GM19455 (cell line): Measurements from ENCODE around the gene FRMD3.

Experiments
- ATAC-seq: cut with Tn5 transposase; IDR thresholded peaks from one replicate; pipeline ENCODE4 v1.9.1; 2021; ENCODE audit not compliant: unreplicated experiment

FRMD3 gene

DNA sequence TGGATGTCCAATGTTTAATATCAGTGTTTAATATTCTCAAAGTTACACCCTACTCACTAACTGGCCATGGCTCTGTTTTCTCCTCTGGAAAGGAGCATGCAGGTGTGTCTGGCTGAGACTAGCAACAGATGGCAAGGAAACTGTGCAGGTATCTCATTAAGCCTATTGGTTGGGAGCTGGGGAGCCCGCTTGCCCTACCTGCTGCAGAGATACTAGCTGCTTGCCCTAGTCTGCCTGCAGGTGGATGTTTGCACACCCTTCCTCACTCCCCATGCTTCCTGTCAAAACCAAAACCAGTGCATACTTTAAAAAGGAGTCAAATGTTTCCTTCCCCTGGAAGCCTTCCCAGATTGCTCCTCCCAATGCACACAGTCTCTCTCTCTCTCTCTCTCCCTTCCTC is 247.0 kb downstream of the FRMD3 start:
- ATAC-seq, result no peak

DNA sequence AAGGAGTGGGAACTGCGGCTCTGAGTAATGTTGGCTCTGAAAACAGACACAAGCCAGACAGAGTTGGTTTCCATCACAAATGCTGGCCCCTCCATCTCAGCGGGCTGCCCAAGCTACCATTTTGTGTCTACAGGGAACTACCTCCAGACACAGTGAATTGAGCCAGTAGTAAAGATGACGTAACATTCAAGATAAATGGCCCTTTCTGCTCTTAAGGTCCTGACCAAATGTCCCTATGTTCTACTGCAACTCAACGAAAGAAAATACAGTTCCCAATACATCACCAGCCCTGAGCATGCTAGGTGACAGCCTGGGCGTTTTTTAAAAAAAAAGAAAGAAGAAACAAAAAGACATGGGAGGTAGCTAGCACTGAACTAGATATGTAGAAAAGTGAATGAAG is 247.5 kb downstream of the FRMD3 start:
- no peak for ATAC-seq

DNA sequence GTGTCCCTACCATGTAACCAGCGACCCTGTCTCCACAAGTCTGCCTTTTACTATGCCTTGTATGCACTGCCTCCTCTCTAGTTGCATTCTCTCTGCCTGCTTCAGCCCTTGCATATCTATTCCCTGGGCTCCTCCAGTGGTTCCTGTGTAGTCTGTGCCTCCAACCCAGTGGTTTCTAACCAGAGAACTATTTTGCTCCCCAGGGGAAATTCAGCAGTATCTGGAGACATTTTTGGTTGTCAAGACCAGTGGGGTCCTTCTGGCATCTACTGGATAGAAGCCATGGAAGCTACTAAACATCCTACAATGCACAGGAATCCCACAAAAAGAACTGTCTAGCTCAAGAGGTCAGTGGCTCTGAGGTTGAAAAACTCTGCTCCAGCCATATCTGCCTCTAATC is 251.2 kb downstream of the FRMD3 start:
- ATAC-seq, result no peak

DNA sequence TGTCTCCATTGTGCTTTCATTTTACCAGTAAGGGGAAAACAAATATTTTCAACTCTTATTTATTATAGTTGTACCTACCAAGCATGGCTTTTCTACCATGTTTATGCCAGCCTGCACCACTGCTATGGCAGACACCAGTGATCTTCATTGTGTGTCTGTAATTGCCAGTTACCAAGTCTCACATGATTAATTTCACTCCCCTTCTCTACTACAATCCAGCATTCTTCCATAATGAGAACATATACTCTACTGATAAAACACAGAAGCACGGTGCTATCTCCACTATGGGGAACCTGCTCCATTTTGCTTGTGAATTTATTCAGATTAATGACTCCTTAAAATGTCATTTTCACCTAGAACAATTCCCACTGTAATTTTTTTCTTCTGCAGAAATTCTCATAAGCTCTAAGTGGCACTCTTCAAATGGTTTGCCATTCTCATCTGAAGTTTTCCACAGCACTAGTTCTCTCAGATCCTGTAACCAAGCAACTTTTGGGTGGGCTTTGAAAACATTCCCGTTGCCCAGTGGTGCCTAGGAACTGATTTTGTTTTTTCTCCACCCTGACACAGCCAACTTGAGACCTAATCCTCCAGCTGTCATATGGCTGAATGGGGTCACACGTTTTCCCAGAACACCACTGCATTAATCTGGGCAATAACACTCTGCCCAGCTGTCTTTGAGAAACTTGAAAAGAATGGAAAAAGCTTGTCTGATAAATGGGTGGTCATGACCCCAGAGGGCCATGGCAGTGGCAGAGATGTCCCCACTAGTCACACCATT is 252.6 kb downstream of the FRMD3 start:
- no peak for ATAC-seq

DNA sequence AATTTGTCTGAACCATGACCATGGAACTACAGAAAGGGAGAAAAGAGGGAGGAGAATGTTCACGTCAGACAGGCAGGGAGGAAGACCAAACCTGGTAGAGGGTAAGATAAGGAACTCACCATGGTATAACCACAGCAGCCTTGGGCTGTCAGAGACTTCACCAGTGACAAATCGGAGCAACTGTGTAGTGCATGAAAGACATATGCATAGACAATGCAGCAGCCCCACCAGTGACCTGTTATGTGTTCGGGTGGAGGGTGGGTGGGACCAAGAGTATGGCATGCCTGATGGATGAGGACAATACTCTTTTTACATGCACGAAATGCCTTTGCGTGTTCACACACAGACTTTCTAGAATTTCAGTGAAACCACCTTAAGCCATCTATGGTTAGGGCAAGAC is 253.5 kb downstream of the FRMD3 start:
- no peak for ATAC-seq

DNA sequence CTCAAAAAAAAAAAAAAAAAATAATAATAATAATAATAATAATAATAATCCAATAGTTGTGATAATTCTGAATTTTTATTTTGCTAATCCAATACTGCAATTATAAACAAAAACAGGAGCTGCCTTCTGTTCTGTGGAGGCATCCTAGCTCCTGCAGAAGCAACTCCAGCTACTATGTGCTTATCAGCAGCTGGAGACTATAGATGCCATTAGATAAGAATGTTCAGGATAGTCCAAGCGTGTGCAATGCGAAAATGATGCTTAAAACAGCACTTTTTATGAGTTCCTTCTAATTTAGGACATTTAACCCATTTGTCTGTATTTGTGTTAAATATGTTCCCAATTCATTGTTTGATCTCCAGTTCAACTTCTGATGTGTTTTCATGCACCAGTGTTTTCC is 254.7 kb downstream of the FRMD3 start:
- ATAC-seq, result no peak

DNA sequence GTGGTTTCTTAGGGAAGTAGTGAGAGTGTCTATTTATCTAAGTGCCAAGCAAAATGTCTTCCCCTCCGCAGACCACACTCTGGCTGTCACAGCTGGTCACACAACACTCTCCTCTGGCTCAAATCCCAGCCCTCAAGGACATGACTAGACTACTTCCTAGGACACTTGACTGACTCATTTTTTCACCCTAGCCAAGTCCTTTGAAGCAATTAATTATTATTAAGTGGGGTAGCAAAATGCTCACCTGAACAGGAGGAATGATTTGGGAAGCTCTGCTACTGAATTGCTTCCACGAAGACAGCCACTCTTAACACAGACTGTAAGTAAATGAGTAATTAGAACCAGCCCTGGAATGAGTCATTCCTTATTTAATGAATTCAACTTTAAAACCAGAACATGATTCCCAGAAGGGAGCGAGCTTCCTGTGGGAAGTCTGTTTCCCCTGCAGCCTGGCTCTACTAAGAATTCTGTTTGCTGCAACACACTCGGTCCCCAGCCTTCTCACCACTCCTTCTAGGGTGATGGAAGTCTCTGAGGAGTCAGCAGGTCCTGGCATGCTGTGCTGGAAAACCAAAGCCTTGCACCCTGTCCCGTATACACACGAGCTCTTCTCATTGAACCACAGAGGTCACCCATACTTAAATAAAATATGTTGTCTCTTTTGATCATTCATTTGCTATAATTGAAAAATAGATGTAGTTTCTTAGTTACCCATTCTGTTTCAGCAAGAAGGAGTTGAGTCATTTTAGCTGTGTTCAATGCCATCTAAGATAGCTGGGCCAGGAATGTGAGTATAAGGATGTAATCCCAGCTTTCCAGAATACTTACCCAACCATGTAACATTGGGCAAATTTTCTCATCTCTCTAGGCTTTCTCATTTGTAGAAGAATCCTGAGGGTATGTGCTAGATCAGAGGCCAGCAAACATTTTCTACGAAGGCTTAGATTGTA is 256.6 kb downstream of the FRMD3 start:
- ATAC-seq, result no peak

DNA sequence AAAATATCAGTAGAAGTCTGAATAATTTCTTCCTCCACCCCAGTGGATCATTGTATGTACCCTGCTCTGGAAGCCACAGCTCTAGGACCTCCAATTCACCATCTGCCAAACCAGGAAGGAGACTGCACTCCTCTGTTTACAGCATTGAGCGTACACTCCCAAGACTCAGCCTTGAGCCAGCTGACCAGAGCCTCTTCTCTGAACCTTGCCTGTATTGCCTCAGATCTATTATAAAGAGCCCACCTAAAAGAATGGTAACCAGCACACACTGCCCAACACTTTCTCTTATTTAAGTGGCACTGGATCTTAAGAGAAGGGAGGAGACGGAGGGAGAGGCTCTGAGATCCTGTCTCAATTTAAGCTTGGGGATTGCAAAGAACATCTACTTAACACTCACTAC is 257.4 kb downstream of the FRMD3 start:
- ATAC-seq, result no peak

DNA sequence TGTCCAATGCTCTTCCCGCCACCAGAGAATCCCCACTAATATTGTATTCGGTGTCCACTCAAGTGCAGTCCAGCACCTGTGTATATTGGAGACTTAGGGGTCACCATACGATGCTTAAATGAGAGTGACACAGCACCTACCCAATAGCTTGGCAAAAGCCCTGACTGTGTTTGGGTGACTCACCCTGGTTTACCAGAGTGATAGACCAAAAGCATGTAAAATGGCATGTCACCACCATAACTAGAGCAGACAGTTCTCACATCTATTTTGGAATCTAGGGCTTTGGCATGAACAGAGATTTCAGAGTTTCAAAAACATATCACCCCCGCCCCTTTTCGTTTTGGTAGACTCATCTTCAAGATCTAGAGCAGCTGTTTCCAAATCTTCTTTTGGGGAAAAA is 257.9 kb downstream of the FRMD3 start:
- ATAC-seq, result no peak

DNA sequence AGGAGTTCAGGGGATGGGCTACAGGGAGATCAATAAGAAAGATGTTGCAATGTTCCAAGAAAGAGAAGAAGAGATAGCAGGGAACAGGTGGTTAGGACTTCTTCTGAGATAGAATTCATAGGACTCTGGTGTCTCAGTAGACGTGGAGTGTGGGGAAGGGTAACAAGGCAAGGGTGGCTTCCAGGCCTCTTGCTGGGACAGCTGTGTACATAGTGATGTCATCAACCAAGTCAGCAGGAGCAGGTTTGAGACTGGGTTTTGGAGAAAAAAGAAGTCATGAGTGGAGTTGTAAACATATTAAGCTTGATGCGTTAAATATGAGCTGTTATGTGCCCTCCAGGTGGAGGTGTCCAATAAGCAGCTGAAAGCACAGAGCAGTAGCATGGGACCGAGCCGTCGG is 263.4 kb downstream of the FRMD3 start:
- ATAC-seq, result no peak

DNA sequence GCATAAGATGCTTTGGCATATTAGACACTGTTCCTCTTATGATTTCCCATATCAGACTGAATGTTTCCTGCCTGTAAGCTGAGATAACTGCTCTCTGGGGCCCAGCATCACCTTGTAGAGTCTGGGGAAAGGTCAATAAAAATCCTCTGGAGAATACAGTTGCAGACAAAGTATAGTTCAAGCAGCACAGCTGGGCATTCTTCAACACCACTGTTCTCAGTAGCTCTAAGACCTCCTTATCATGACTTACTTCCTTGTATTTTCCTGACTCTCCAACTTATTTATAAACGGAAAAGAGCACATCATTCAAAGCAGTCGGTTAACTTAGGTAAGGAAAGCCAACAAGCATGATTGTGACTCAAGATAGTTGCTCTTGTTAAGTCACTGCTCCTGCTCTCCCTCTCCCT is 266.5 kb downstream of the FRMD3 start:
- ATAC-seq, result no peak

DNA sequence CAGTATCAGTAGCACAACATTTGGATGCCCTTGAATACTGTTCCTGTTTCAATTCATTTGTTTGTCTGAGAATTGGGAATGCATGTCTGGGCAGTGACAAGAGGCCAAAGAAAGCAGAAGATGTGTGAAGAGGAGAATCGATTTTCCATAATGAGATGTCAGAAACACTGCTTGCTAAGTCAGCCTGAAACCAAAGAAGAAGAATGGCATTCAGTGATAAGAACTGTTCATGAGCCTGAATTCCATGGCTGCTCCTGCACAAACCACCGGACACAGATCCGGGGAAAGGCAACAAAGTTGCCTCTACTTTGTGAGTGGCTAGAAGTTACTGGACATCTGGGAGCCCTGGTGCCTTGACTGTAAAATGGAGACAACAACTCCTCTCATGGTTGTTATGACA is 268.1 kb downstream of the FRMD3 start:
- no peak for ATAC-seq

DNA sequence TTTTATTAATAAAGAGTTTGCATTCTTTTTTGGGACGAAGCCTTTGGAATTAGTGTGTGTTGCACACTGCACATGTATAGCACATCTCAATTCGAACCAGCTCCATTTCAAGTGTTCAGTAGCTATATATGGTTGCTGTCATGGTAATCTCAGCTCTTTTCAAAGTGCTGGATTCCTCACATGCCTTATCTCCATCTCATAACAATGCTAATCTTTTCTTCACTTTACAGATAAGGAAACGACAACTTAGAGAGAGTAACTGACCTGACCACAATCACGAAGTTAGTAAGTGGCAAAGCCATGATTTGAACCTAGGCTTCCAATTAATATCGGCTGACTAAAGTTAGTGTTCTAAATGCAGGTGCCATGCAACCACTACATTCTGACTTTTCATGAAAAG is 270.5 kb downstream of the FRMD3 start:
- no peak for ATAC-seq

DNA sequence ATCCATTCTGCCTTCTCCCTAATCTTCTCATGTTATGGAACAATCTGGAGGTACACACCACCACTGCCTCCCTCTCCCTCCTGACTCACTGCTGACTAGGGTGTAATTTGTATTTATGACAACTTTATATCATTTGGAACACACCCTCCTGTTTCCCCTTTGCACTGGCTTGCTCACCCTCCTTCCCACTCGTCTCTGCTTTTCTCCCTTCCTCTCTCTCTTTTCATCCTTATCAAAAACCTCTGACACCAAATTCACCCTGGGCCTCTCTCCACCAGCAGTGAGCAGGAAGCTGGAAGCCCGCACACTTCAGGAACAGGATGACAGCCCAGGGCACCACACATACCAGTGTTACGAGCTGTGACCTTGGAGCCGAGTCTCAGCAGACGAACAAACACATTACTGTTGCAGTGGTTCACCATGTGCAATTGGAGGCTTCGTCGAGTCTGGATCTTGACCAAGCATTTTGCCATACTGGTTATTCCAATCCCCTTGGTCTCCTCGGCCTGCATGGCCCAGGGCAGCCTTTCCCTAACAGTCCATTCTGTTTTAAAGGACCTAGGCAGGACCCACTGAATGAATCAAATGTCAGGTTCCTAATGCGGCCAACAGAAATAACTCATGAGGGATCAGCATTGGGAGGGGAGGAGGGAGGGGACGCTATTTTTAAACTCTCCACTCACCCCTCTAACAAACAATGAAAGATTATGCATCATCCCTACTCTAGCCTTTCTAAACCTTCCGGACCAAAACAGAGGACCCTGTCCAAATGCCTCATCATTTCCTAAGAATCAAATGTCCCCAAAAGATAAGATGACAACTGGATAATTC is 271.3 kb downstream of the FRMD3 start:
- no peak for ATAC-seq

DNA sequence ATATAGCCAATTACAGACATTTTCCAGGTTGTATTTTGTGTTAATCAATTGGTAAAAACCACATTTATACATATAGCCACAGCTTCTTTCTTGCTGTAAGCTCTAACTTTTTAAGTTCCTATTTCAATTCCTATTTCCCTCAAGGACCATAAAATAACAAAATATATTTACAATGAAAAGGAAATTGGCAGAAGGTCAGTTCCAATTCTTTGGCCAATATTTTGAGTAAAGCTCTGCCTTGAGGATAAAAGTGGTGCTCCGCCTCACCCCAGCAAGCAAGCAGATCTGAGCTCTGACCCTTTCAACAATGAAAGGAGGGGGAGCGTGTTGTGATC is 271.9 kb downstream of the FRMD3 start:
- ATAC-seq, result no peak

DNA sequence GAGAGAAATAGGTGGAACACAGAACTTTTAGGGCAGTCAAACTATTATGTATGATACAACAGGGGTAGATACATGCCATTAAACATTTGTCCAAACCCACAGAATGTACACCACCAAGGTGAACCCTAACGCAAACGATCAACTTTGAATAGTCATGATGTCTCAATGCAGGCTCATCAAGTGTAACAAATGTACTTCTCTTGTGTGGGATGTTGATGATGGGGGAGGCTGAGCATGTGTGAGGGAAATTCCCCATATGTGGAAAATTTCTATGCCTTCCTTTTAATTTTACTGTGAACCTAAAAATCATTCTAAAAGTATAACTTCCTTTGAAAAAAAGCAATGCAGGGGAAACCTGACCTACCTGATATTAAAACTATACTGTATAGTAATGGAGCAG is 273.9 kb downstream of the FRMD3 start:
- no peak for ATAC-seq

DNA sequence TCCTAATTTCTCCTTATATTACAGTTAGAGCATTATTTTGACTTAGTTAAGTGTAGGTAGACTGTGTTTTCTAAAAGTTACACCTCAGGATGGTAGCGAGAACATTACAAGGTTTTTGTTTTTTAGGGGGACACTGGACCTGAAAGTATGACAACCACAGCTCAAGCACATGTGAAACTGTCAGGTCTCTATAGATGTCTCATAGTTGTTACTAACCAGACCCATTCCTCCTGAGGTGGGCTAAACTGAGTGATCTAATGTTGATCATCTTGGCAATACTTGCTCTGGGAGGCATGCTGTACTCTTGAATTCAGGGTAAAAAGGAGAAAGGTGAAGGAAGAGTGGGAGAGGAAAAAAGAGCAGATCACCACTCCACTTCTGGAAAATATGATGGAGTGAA is 278.6 kb downstream of the FRMD3 start:
- no peak for ATAC-seq

DNA sequence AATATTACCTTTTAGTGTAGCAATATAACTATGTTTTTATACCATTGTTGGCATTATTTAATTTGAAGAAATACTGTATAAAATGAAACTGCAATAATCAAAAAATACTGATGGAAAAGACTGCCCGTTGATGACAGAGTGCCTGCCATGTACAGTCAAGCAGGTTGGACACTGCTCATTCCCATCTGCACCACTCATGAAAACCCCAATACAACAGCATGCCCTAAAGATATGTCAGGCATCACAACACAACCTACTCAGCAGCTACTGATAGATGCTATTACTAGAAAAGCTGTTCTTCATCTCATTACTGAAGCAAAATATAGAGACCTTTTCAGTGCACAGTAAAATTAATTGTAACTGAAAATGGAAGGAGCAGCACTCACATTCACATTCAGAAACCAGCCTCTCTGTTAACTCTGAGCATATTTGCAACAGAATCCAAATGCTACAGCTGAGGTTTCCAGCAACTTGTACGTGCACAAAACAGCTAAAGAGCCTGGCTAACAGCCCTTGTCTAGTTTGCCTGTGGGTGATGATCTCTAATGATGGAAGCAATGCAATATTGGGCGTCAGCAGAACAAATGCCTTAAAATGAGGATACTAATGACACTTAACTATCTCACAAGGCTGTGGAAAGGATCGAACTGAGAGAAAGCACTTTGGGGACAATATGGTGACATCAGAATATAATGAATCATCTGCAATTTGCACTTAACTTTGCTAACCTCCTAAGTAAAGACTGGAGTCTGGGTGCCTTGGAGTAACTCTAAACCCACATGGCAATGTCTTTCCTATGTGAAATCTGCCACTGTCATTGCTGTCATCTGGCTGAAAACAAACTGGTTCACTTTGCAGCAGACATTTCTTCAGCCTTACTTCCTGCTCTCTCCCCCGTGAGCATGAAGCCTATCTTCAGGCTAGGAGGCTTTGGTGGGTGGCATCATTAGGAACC is 280.0 kb downstream of the FRMD3 start:
- ATAC-seq, result no peak

DNA sequence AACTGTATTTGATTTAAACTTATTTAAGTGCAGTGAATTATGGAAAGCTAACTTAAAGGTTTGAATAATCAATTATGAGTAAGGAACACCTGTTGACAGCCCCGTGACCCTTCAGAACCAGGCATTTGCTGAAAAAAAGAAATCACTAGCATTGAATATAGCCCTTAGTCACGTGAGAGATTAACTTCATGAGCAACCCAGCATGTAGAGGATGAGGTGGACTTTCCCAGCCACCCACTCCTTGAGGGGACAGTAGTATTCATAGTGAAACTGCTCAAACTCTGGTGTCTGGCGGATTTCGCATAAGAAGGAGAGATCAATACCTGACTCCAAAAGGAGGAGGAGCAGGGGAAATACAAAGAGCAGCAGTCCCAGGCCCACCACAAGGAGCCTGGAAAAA is 290.5 kb downstream of the FRMD3 start:
- ATAC-seq, result peak; percentile 66

DNA sequence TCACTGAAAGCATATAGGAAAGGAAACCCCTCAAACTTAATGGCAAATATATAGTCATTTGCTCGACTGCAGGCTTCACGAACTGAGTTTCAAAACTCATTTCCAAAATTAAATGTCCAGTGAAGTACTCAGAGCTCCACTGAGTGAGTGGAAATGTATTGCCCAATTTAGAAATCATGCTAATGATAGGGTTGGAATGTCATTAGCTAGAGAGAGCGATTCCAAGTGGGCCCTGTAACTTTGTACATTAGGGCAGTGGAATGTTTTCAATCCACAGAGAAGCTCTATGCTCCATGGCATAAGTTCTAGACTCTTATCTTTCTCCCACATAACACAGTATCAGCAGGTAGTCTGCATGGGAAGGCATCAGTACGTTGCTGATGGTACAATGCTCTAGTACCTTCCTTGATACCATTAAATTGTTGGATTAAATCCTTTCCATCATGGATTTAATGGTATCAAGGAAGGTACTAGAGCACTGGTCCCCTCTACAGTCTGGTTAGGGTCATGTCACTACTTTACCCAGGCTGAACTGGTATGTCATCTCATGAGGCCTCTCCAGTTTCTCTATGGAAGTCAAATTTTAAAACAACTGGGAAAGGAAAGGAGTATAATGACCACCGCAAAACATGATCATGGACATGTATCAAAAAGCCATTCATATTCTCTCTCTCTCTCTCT is 292.1 kb downstream of the FRMD3 start:
- no peak for ATAC-seq
